ENCODE results near the gene SBNO1.
"Not testable (repeated sequence)": the region's sequence is repeated elsewhere in the genome, so short reads cannot be mapped to it uniquely, and the experiment has no call there.

SBNO1 gene

DNA sequence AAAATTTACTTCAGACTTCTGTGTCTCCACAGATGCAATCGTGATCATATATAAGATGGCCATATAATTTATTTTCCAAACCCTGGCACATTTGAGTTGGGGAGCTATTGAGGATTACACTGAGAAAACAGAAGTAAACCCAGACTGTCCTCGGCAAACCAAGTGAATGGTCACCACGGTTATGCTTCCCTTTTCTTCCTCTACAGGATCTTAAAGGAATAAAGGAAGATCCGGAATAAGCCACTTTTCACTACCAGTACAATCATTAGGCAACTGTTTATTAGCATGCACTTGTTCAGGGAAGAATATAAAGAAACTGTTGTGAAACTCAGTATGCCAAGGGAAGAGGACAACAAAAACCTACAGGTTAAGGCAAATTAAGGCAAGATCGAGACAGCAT is 27.6 kb downstream of the SBNO1 start:
- DNase-seq = no peak

DNA sequence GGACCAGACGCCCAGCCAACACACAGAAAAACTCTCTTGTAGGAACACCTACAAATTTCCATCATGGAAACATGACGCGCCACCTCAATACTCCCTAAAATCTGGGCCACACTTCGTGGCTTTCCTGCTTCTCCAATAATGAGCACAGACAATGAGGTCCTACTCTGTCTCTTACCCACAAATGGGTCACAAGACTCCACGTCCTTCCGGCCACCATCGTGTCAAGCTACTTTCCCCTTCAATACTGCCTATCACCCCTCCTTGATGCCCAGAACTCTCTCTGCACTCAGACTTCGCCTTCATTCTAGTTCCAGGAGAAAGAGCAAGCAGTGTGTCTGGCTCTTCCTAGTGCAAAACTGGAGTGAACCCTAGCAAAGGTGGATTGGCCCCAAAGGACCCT is 28.1 kb downstream of the SBNO1 start:
- no peak for DNase-seq

DNA sequence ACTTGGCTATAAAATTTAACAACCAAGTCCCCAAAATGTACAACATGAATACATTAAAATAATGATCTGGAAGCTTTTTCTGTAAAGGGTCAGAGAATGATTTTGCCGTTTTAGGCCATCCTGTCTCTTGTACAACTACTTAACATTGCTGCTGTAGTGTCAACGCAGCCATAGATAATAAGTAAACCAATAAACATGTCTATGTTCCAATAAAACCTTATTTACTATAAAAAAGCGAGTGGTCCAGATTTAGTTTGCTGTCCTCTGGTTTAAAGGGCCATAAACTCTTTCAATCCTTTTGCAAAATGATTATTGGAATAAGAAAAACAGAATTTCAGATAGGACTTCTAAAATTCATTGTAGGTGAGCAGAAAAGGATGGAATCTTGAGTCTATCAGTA is 29.2 kb downstream of the SBNO1 start:
- no peak for DNase-seq

DNA sequence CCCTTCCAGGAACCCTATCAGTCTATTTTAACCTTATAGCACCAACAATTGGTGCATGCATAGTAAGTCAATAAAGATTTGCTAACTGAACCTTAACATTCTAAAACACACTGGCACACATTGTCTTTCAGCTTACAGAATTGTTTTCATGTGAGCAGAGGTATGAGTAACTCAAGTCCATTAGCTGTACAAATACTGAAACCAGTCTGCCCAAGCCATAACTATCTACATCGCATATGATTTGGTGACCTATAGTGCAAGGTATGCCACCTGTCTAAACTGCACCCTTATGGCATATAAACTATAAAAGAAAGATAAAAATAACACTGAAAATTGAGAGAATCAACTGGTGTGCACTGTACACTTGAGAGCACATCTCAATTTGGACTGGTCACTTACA is 34.8 kb downstream of the SBNO1 start:
- DNase-seq = no peak

- no peak for DNase-seq
These were observed 44.8 kb downstream of the SBNO1 start for GRCh38 chr12:123319826-123320225.

- no peak for DNase-seq
These were observed 45.4 kb downstream of the SBNO1 start for GRCh38 chr12:123319273-123319672.

DNA sequence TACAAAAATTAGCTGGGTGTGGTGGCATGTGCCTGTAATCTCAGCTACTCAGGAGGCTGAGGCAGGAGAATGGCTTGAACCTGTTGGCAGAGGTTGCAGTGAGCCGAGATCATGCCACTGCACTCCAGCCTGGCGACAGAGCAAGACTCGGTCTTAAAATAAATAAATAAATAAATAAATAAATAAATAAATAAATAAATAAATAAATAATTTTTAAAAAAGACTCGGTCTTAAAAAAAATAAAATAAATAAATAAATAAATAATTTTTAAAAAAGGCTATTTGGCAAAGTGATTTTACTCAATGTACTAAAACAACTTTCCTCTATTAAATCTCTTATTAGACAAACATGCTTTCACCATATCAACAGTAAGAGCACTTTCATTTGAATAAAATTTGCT is 51.6 kb downstream of the SBNO1 start:
- DNase-seq = not testable (repeated sequence)

DNA sequence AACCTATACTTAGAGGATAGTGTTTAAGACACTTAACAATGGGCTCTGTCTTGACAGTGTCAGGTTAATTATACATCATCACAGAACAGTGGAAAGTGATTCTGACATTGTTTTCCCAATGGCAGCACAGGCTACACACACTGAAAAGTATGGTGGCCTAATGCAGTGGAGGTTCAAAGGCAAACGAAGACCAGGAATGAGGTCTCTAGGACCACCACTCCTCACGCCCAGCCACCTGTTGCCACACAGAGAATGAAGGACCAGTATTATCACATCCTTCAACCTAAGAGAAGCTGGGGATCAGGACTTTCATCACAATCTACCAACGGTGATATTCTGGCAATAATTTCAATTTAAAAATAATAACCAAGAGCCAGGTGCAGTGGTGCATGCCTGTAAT is 58.4 kb downstream of the SBNO1 start:
- peak; percentile 36 for DNase-seq

GRCh38 chr12:123305136-123305535 is 59.5 kb downstream of the SBNO1 start:
- no peak for DNase-seq

GRCh38 chr12:123293178-123293760 is 71.4 kb downstream of the SBNO1 start:
- DNase-seq = no peak

DNA sequence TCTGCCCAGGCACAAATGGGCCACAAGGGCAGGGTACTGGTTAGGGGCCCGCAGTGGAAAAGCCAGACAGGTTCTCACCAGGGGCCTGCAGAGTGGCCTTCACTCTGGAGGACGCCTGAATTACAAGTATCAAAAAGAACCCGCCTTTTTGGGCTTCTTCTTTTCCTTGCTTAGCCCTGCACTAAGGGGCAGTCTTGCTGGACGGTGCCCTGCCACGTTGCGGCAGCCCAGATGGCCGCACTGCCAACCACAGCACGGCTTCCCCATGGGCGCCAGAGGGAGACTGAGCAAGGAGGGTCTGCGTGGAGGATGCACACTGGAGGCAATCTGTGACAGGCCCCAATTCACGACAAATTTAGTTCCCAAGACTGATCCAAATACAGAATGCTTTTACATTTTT is 74.7 kb downstream of the SBNO1 start:
- no peak for DNase-seq

GRCh38 chr12:123288751-123289346 is 75.8 kb downstream of the SBNO1 start:
- DNase-seq = no peak

- DNase-seq = no peak
These were observed 77.8 kb downstream of the SBNO1 start for GRCh38 chr12:123286652-123287373.

- DNase-seq = no peak
These were observed 80.0 kb downstream of the SBNO1 start for GRCh38 chr12:123284669-123285068.

GRCh38 chr12:123283461-123283860 is 81.2 kb downstream of the SBNO1 start:
- DNase-seq = no peak

DNA sequence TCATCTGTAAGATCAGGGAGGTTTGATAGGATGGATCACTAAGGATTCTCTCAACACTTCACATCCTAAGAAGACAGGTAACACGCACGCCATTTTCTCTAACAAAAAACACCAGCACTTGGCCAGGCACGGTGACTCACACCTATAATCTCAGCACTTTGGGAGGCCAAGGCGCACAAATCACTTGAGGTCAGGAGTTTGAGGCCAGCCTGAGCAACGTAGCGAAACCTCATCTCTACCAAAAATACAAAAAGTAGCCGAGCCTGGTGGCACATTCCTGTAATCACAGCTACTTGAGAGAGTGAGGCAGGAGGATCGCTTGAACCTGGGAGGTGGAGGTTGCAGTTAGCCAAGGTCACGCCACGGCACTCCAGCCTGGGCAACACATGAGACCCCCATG is 82.5 kb downstream of the SBNO1 start:
- no peak for DNase-seq

DNA sequence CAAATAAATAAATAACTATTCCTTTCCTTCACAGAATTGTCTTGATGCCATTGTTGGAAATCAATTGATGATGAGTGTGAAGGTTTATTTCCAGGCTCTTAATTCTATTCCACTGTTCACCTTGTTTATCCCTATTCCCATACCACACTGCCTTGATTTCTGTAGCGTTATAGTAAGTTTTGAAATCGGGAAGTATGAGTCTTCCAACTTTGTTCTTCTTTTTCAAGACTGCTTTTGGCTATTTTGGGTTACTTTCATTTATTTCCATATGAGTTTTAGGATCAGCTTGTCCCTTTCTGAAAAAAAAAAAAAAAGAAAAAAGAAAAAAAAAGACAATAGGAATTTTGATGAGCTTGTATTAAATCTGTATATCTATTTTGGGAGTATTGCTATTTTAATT is 83.7 kb downstream of the SBNO1 start:
- no peak for DNase-seq

- no peak for DNase-seq
These were observed 86.5 kb downstream of the SBNO1 start for GRCh38 chr12:123278101-123278627.

GRCh38 chr12:123273166-123273565 is 91.5 kb downstream of the SBNO1 start:
- DNase-seq = no peak

- no peak for DNase-seq
These were observed 93.5 kb downstream of the SBNO1 start for GRCh38 chr12:123271001-123271668.

- no peak for DNase-seq
These were observed 94.2 kb downstream of the SBNO1 start for GRCh38 chr12:123270214-123271000.

DNA sequence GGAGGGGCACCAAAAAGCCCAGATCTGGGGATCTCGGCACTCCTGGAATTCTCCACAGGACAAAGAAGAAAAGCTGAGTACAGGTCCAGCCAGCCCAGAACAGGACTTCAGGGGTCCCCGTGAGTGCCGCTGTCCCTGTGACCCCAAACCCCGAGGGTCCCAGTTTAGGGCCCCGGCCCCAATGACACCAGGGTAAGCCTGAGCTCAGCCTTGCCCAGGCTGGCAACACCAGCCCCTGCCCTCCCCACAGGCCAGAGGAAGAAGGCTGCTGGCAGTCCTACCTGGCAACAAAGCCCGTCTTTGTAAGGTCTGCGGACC is 94.8 kb downstream of the SBNO1 start:
- no peak for DNase-seq

- DNase-seq = peak; percentile 54
These were observed 95.2 kb downstream of the SBNO1 start for GRCh38 chr12:123269395-123269892.
